ENCODE results near the gene TRPV6.

Gene TRPV6

GRCh38 chr7:142908290-142908689, 22.7 kb upstream of the TRPV6 start:
- no peak for DNase-seq (ENCODE audit: low read depth)

DNA sequence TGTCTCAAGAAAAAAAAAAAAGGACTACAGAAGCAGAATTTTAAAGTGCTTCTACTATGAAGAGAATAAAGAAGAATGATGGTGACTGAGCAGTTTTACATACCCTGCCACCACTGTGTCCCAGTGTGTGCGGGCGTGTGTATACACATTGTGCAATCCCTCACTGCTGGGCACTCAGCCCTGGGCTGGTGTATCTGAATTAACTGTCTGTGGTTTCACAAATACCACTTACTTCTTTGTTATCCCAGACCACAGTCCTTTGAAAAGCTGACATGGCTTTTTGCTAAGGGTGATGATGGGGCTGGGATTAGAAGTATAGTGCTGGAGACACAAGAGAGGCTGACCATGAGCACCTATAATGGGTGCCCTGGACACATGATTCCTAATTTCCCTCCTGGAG, 21.1 kb upstream of the TRPV6 start:
- no peak for DNase-seq (ENCODE audit: low read depth)

- no peak for DNase-seq (ENCODE audit: low read depth)
Measured at GRCh38 chr7:142905759-142906158, 20.2 kb upstream of the TRPV6 start.

GRCh38 chr7:142904128-142904527, 18.6 kb upstream of the TRPV6 start:
- no peak for DNase-seq (ENCODE audit: low read depth)

GRCh38 chr7:142901426-142902259, 16.1 kb upstream of the TRPV6 start:
- no peak for DNase-seq (ENCODE audit: low read depth)

GRCh38 chr7:142899661-142900060, 14.1 kb upstream of the TRPV6 start:
- no peak for DNase-seq (ENCODE audit: low read depth)

DNA sequence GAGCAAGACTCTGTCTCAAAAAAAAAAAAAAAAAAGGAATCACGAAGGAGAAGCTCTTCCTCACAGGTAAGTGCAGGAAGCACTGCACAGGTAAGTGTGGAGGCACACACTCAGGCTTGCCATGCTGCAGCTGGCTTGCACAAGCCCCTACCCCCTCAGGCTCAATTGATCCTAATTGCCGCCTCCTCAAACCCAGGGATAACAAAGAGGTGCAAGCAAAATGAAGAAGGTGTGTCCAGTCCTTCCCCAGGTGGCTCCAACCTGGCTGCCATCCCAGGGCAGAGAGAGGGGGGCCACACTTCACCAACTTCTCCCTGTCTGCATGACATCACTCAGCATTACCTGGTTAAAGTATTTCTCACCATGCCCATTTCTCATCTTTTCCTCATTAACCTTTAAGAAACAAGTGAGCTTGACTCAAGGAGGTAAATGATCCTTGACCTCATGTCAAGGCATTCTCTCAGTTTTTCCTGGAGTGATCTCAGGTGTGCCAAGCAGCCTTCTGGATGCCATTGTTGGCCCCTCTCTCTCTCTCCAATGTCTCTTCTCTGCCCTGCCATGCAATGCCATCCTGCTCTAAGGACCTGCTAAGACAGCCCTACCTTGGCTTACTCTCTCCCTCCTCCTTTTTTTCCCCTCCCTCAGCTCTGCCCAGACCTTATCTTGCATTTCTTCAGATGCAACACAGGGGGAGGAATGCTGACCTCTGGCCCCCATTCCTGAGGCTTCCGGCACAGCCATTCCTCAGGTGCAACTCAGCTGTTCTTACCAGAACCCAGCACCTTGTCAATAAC, 13.0 kb upstream of the TRPV6 start:
- DNase-seq (ENCODE audit: low read depth), result no peak

DNA sequence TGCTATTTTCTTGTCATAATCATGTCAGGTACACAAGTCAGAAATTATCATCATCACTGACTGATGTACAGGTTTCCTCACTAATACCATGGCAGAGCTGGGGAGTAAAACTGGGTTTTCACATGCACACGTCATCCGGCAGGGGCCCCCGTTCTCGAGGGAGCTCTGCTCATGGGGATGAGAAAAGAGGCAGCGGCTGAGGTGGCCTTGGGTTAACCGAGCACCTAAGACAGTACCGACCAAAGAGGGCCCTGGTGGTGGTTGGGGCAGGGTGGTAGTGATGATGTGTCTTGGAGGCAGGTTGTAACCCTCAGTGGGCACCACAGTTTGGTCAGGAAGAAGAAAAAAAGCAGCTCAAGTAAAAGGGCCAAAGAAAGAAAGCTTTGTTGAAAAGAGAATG, 12.1 kb upstream of the TRPV6 start:
- no peak for DNase-seq (ENCODE audit: low read depth)

GRCh38 chr7:142896741-142897379, 11.3 kb upstream of the TRPV6 start:
- no peak for DNase-seq (ENCODE audit: low read depth)

GRCh38 chr7:142896151-142896550, 10.6 kb upstream of the TRPV6 start:
- no peak for DNase-seq (ENCODE audit: low read depth)

DNA sequence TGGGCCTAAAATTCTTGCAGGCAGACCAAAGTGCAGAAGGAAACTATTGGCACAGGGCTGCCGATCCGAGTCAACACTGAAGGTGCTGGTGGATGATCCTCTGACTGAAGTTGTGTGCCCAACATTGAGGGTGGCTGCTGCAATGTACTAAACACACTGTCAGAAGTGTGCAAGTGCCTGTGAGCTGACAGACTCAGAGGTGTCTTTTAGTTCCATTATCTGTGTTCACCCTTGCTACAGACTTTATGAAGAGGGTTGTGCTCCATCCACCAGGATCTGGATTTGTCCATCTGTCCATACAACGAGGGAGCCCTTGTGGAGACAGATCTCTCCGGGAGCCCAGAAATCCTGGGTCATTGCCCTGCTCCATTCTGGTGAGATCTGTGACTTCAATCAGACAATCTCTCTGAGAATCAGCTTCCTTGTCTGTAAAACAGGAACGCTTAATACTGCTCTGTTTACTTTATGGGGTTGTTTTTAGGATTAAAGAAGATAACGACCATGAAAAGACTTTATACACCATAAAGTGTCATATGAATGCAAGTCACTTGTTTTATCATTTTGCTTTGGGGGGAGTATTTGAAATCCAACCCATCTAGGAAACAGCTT, 9.5 kb upstream of the TRPV6 start:
- no peak for DNase-seq (ENCODE audit: low read depth)

DNA sequence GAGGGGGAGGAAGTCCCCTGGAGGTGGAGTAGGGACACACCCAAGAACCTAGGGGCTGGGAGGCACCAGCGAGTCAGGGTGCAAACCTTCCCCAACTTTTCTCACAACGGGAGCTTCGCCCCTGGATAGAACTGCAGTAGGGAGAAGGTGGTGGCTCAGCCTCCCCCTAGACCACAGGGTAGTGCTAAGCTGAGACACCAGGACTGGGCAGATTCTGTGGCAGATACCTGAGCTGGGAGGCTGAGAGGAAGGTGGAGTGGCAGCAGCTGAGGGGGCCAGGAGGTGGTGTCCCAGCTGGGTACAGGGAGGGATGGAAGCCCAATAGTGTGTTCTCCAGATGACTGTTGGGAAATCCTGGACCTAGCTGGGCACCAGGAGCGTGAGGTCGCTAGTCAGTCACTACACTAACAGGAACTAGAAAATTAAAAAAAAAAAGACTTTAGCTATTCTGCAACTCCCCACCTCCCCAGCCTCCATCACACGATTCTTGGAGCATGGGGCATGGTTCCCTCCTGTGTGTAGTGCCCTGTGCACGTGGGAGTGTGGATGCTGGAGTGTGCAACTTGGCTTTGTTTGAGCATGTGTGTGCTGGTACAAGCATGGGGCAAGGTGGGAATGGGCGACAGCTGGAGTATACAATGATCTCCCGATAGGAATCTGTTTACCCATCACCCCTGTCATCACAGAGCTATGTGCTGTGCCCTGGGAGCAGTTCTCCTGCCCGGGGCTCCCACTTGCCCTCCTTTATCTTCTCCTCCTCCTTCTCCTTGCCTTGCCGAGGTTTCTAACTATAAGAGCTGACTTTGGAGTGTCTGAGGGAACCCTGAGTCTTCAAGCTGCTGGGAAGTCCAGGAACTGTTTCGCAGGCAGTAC, 8.8 kb upstream of the TRPV6 start:
- DNase-seq (ENCODE audit: low read depth), result no peak

- DNase-seq (ENCODE audit: low read depth), result no peak
Measured at GRCh38 chr7:142892951-142893350, 7.4 kb upstream of the TRPV6 start.

GRCh38 chr7:142891490-142892082, 6.0 kb upstream of the TRPV6 start:
- DNase-seq (ENCODE audit: low read depth), result no peak

- no peak for DNase-seq (ENCODE audit: low read depth)
Measured at GRCh38 chr7:142890874-142891485, 5.4 kb upstream of the TRPV6 start.

DNA sequence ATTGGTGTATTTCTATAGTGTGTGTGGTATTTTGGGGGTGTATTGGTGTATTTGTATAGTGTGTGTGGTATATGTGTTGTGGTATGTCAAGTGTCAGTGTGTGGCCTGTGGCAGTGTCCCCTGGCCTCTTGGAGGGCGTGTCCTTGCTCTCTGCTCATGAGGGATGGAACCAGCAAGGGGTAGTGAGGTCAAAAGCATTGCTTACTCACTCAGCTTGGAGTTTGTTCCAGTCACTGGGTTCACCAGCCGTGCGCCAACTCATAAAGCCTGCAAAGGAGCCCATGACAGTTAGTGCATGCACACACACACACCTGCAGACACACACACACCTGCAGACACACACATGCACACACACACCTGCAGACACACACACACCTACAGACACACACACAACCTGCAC, 4.3 kb upstream of the TRPV6 start:
- DNase-seq (ENCODE audit: low read depth), result no peak

GRCh38 chr7:142887282-142888015, 1.9 kb upstream of the TRPV6 start:
- DNase-seq (ENCODE audit: low read depth), result no peak

- no peak for DNase-seq (ENCODE audit: low read depth)
Measured at GRCh38 chr7:142886866-142887265, 1.3 kb upstream of the TRPV6 start.

DNA sequence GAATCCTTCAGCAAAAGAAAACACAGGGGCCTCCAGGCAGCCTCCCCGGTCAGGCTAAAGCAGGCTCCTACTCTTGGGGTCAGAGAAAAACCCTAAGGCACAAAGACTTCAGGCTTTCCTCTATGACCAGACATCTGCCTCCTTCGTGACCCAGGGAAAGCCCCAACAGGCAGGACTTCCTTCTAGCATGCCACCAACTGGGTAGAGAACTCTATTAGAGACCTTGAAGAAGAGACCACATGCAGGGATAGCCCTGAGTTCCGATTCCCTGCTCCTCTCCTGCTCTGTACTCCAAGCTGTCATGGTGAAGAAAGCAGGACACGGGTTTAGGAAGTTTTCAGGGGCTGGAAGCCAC, 1.3 kb downstream of the TRPV6 start:
- DNase-seq (ENCODE audit: low read depth), result no peak
